ENCODE measurements around the gene ERI3. TPM values are rescaled to one million over a fixed set of nuclear protein-coding genes. Genes with fewer than 3 reads are reported as not detected.

The ERI3 gene
- total RNA-seq, 2 donors from 2014 or later = 71.9 to 92.1 TPM

DNA sequence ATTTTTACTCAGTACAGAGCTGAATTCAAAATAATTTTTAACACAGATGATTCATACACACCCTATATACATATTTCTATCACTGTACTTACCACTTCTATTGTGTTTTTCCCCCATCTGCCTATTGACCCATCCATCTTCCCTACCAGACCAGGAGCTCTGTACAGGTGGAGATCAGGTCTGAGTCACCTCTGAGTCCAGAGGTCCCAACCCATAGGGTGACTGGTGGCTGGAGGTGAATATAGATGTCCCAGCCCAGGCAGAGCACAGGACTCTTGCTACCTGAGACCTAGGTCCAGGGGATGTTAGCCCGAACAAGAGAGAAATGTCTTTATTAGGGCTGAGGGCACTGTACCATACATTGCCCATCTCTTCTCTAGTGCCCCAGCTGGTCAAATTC, 87.0 kb downstream of the ERI3 start:
- peaks cover 2% of the 10 kb centered on the region for H3K36me3 ChIP-seq (ENCODE audit: control insufficient read depth, insufficient read depth, low read length)
- 94% methylated on average over 1 of the region's 1 CpG; no CpG with 5 or more reads in 1 of the 2 experiments for whole genome bisulfite sequencing, 2 experiments (ENCODE audit: insufficient coverage in 1 of 2, insufficient read length in 1 of 2)
- no peak overlapping the region for H3K27ac Mint-ChIP-seq
- no peak overlapping the region for H3K9ac ChIP-seq (ENCODE audit: extremely low read depth, low read length, poor library complexity, severe bottlenecking)
- H3K9me3 ChIP-seq (ENCODE audit: control insufficient read depth, low read length) = no peaks in the 10 kb centered on the region
- no peaks in the 10 kb centered on the region for H3K9me3 Mint-ChIP-seq
- no peak overlapping the region for H3K4me3 ChIP-seq (ENCODE audit: low read length)
- no peak for TF ChIP-seq CTCF (conservative IDR thresholded peaks at IDR 0.05)
- H3K27me3 Mint-ChIP-seq (ENCODE audit: insufficient read depth) = no peaks in the 10 kb centered on the region
- peaks cover 3% of the 10 kb centered on the region for H3K36me3 Mint-ChIP-seq (ENCODE audit: low read depth)
- H3K4me1 Mint-ChIP-seq = peaks cover 30% of the 10 kb centered on the region
- DNase-seq = no peak
- no peaks in the 10 kb centered on the region for H3K27me3 ChIP-seq (ENCODE audit: control insufficient read depth, insufficient read depth, low read length, poor library complexity, severe bottlenecking)
- peaks cover 6% of the 10 kb centered on the region for H3K4me1 ChIP-seq (ENCODE audit: control insufficient read depth, insufficient read depth, low read length)
- no peak overlapping the region for H3K4me3 Mint-ChIP-seq
- no peak overlapping the region for H3K27ac ChIP-seq (ENCODE audit: low read depth, low read length)

DNA sequence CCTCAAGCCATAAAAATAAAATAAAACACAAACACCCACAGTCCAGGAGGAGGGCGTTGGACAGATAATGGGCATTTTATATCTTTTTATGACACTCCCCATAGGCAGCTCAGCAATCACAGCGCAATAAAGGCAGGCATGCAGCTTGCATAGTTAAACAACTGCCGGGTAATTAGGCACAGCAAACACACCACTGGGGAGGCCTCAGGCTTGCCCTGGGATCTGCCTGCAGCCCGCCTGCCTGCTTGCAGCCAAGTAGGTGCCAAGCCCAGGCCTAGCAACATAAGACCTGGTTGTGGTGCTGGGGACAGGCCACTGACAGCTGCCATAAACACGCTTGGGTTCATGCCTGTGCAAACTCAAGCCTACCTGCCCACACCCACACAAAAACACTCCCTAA, 87.6 kb downstream of the ERI3 start:
- no peaks in the 10 kb centered on the region for H3K9me3 Mint-ChIP-seq
- Histone ChIP-seq H3K4me1 (ENCODE audit: control insufficient read depth, insufficient read depth, low read length) (peaks cover 6% of the 10 kb centered on the region), H3K36me3 (ENCODE audit: control insufficient read depth, insufficient read depth, low read length) (peaks cover 5% of the 10 kb centered on the region), H3K27me3 (ENCODE audit: control insufficient read depth, insufficient read depth, low read length, poor library complexity, severe bottlenecking) (no peaks in the 10 kb centered on the region), H3K9me3 (ENCODE audit: control insufficient read depth, low read length) (no peaks in the 10 kb centered on the region), H3K4me3 (ENCODE audit: low read length) (no peak overlapping the region), H3K27ac (ENCODE audit: low read depth, low read length) (no peak overlapping the region), H3K9ac (ENCODE audit: extremely low read depth, low read length, poor library complexity, severe bottlenecking) (no peak overlapping the region)
- no peaks in the 10 kb centered on the region for H3K27me3 Mint-ChIP-seq (ENCODE audit: insufficient read depth)
- 92 to 94% methylated on average over 3 to 5 of the region's 5 CpGs for WGBS, 2 experiments (ENCODE audit: insufficient coverage in 1 of 2, insufficient read length in 1 of 2)
- peaks cover 30% of the 10 kb centered on the region for H3K4me1 Mint-ChIP-seq
- no peak for DNase-seq
- TF ChIP-seq CTCF (conservative IDR thresholded peaks at IDR 0.05) = no peak
- no peak overlapping the region for H3K4me3 Mint-ChIP-seq
- H3K36me3 Mint-ChIP-seq (ENCODE audit: low read depth) = peaks cover 3% of the 10 kb centered on the region
- no peak overlapping the region for H3K27ac Mint-ChIP-seq

GRCh38 chr1:44266400-44267344, 88.4 kb downstream of the ERI3 start:
- H3K4me1 ChIP-seq (ENCODE audit: control insufficient read depth, insufficient read depth, low read length) = peaks cover 9% of the 10 kb centered on the region
- Mint-ChIP-seq H3K27me3 (ENCODE audit: insufficient read depth) (no peaks in the 10 kb centered on the region), H3K4me1 (peaks cover 38% of the 10 kb centered on the region), H3K36me3 (ENCODE audit: low read depth) (peaks cover 3% of the 10 kb centered on the region), H3K9me3 (no peaks in the 10 kb centered on the region), H3K4me3 (no peak overlapping the region), H3K27ac (no peak overlapping the region)
- TF ChIP-seq CTCF (conservative IDR thresholded peaks at IDR 0.05) = no peak
- peaks cover 5% of the 10 kb centered on the region for H3K36me3 ChIP-seq (ENCODE audit: control insufficient read depth, insufficient read depth, low read length)
- 94 to 96% methylated on average over 6 of the region's 6 CpGs for WGBS, 2 experiments (ENCODE audit: insufficient coverage in 1 of 2, insufficient read length in 1 of 2)
- no peaks in the 10 kb centered on the region for H3K9me3 ChIP-seq (ENCODE audit: control insufficient read depth, low read length)
- no peak for DNase-seq
- H3K27me3 ChIP-seq (ENCODE audit: control insufficient read depth, insufficient read depth, low read length, poor library complexity, severe bottlenecking) = no peaks in the 10 kb centered on the region
- H3K4me3 ChIP-seq (ENCODE audit: low read length) = no peak overlapping the region
- no peak overlapping the region for H3K9ac ChIP-seq (ENCODE audit: extremely low read depth, low read length, poor library complexity, severe bottlenecking)
- H3K27ac ChIP-seq (ENCODE audit: low read depth, low read length) = no peak overlapping the region

Measured in endodermal cell (in vitro differentiated cells).